ENCODE results near the gene CASP12. TPM values are rescaled to one million over a fixed set of nuclear protein-coding genes. Genes with fewer than 3 reads are reported as not detected.
"Not testable (repeated sequence)": the region's sequence is repeated elsewhere in the genome, so short reads cannot be mapped to it uniquely, and the experiment has no call there.

Gene CASP12
- total and polyA plus RNA-seq, 4 donors = 0.17 TPM; not detected in 3

DNA sequence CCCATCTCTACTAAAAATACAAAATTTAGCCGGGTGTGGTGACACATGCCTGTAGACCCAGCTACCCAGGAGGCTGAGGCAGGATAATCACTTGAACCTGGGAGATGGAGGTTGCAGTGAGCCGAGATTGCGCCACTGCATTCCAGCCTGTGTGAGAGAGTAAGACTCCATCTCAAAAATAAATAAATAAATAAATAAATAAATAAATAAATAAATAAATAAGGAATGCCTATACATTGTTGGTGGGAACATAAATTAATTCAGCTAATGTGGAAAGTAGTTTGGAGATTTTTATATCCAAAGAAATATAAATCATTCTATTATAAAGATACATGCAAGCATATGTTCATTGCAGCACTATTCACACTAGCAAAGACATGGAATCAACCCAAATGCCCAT is 35.8 kb upstream of the CASP12 start:
- not testable (repeated sequence) for H3K9me3 ChIP-seq (ENCODE audit: control insufficient read depth in 4 of 4, low read length in 3 of 4); H3K4me3 ChIP-seq (ENCODE audit: low read depth in 1 of 3, low read length in 3 of 3); H3K9ac ChIP-seq (ENCODE audit: low read depth in 1 of 2, low read length in 2 of 2); H3K4me1 ChIP-seq (ENCODE audit: control insufficient read depth in 4 of 4, insufficient read depth in 4 of 4, low read length in 3 of 4); DNase-seq (ENCODE audit: low spot score); H3K27me3 ChIP-seq (ENCODE audit: control insufficient read depth in 4 of 4, insufficient read depth in 4 of 4, low read length in 3 of 4); H3K27ac ChIP-seq (ENCODE audit: low read depth in 1 of 2, low read length in 2 of 2); H3K36me3 ChIP-seq (ENCODE audit: control insufficient read depth in 4 of 4, insufficient read depth in 3 of 4, low read depth in 1 of 4, low read length in 3 of 4)
- WGBS = 90% methylated on average over 3 of the region's 3 CpGs

DNA sequence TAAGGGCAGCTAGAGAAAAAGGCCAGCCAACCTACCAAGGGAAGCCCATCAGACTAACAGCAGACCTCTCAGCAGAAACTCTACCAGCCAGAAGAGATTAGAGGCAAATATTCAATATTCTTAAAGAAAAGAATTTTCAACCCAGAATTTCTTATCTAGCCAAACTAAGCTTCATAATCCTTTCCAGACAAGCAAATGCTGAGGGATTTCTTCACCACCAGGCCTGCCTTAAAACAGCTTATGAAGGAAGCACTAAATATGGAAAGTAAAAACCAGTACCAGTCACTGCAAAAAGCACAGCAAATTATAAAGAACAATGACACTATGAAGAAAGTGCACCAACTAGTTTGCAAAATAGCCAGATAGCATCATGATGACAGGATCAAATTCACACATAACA is 30.6 kb upstream of the CASP12 start:
- no peak overlapping the region for H3K27ac ChIP-seq (ENCODE audit: low read depth in 1 of 2, low read length in 2 of 2)

DNA sequence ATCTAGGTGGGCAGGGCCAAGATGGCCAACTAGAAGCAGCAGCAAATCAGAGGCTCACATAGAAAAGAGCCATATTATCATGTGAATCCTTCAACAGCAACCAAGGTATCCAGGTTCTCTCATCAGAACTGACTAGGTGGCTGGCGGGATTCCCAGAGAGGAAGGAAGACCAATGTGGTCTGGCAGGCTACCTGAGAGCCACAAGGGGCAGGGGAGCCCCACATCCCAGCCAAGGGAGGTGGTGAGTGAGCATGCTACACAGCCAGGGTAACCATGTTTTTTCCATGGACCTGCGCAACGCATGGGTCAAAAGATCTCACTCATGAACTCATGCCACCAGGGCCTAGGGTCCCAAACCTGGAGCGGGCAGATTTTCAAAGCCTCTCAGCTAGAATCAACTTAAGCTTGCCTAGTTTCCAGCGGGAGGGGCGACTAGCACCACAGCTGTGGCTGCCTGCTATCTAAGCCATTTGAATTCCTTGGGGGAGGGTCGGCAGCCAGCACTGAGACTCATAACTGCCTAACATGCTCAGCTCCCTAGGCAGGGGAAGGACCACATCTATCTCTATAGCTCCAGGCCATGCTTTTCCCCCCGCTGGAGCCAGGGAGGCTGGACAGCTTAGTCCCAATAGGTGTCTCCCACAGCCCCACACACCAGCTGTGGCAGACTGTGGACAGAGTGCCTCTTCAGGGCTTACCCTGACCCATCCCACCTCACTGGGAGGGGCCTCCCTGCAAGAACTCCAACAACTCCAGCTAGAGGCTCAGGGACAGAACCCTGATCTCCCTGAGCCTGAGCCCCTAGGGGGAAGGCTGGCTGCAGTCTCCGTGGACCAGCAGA is 28.7 kb upstream of the CASP12 start:
- 77% methylated on average over 9 of the region's 9 CpGs for WGBS
- TF ChIP-seq EGR1 (IDR thresholded peaks at IDR 0.05; ENCODE audit: low read depth in 2 of 2) = no peak
- TF ChIP-seq NR2F2 (IDR thresholded peaks at IDR 0.05) = no peak
- no peak for TF ChIP-seq JUND (IDR thresholded peaks at IDR 0.05)
- no peak for TF ChIP-seq HNF4G (IDR thresholded peaks at IDR 0.05)
- no peak for TF ChIP-seq TAF1 (conservative IDR thresholded peaks at IDR 0.05)
- Histone ChIP-seq H3K27ac (ENCODE audit: low read depth in 1 of 2, low read length in 2 of 2) (no peak overlapping the region), H3K9ac (ENCODE audit: low read depth in 1 of 2, low read length in 2 of 2) (no peak overlapping the region), H3K36me3 (ENCODE audit: control insufficient read depth in 4 of 4, insufficient read depth in 3 of 4, low read depth in 1 of 4, low read length in 3 of 4) (no peaks in the 10 kb centered on the region), H3K27me3 (ENCODE audit: control insufficient read depth in 4 of 4, insufficient read depth in 4 of 4, low read length in 3 of 4) (peaks cover 0 to 3% (median 0%) of the 10 kb centered on the region in 4 donors), H3K4me1 (ENCODE audit: control insufficient read depth in 4 of 4, insufficient read depth in 4 of 4, low read length in 3 of 4) (no peaks in the 10 kb centered on the region), H3K4me3 (ENCODE audit: low read depth in 1 of 3, low read length in 3 of 3) (no peak overlapping the region), H3K9me3 (ENCODE audit: control insufficient read depth in 4 of 4, low read length in 3 of 4) (no peaks in the 10 kb centered on the region)
- DNase-seq (ENCODE audit: low spot score) = no peak

More for the DNA sequence above, 30.6 kb upstream of the CASP12 start:
- H3K4me3 ChIP-seq (ENCODE audit: low read depth in 1 of 3, low read length in 3 of 3) = no peak overlapping the region
- no peaks in the 10 kb centered on the region for H3K9me3 ChIP-seq (ENCODE audit: control insufficient read depth in 4 of 4, low read length in 3 of 4)
- no peak overlapping the region for H3K9ac ChIP-seq (ENCODE audit: low read depth in 1 of 2, low read length in 2 of 2)
- no peaks in the 10 kb centered on the region for H3K4me1 ChIP-seq (ENCODE audit: control insufficient read depth in 4 of 4, insufficient read depth in 4 of 4, low read length in 3 of 4)
- DNase-seq (ENCODE audit: low spot score) = no peak
- TF ChIP-seq GABPA (IDR thresholded peaks at IDR 0.05 in 1 of 2, conservative IDR thresholded peaks at IDR 0.05 in 1 of 2) = no peak
- H3K27me3 ChIP-seq (ENCODE audit: control insufficient read depth in 4 of 4, insufficient read depth in 4 of 4, low read length in 3 of 4) = peaks cover 0 to 3% (median 0%) of the 10 kb centered on the region in 4 donors
- H3K36me3 ChIP-seq (ENCODE audit: control insufficient read depth in 4 of 4, insufficient read depth in 3 of 4, low read depth in 1 of 4, low read length in 3 of 4) = no peaks in the 10 kb centered on the region

DNA sequence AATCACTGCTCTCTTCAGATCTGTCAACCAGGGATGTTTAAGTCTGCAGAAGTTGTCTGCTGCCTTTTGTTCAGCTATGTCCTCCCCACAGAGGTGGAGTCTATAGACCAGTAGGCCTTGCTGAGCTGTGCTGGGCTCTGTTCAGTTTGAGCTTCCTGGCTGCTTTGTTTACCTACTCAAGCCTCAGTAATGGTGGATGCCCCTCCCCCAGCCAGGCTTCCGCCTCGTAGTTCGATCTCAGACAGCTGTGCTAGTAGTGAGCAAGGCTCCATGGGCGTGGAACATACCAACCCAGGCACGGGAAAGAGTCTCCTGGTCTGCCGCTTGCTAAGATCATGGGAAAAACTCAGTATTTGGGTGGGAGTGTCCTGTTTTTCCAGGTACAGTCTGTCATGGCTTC is 27.6 kb upstream of the CASP12 start:
- no peak overlapping the region for H3K27ac ChIP-seq (ENCODE audit: low read depth in 1 of 2, low read length in 2 of 2)
- H3K9me3 ChIP-seq (ENCODE audit: control insufficient read depth in 4 of 4, low read length in 3 of 4) = no peaks in the 10 kb centered on the region
- DNase-seq (ENCODE audit: low spot score) = no peak
- no peaks in the 10 kb centered on the region for H3K4me1 ChIP-seq (ENCODE audit: control insufficient read depth in 4 of 4, insufficient read depth in 4 of 4, low read length in 3 of 4)
- H3K4me3 ChIP-seq (ENCODE audit: low read depth in 1 of 3, low read length in 3 of 3) = no peak overlapping the region
- H3K36me3 ChIP-seq (ENCODE audit: control insufficient read depth in 4 of 4, insufficient read depth in 3 of 4, low read depth in 1 of 4, low read length in 3 of 4) = no peaks in the 10 kb centered on the region
- peaks cover 0 to 3% (median 0%) of the 10 kb centered on the region in 4 donors for H3K27me3 ChIP-seq (ENCODE audit: control insufficient read depth in 4 of 4, insufficient read depth in 4 of 4, low read length in 3 of 4)
- TF ChIP-seq FOXA2 (IDR thresholded peaks at IDR 0.05) = no peak
- TF ChIP-seq, protein P1, sequence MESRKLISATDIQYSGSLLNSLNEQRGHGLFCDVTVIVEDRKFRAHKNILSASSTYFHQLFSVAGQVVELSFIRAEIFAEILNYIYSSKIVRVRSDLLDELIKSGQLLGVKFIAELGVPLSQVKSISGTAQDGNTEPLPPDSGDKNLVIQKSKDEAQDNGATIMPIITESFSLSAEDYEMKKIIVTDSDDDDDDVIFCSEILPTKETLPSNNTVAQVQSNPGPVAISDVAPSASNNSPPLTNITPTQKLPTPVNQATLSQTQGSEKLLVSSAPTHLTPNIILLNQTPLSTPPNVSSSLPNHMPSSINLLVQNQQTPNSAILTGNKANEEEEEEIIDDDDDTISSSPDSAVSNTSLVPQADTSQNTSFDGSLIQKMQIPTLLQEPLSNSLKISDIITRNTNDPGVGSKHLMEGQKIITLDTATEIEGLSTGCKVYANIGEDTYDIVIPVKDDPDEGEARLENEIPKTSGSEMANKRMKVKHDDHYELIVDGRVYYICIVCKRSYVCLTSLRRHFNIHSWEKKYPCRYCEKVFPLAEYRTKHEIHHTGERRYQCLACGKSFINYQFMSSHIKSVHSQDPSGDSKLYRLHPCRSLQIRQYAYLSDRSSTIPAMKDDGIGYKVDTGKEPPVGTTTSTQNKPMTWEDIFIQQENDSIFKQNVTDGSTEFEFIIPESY (IDR thresholded peaks at IDR 0.05) = no peak
- 91% methylated on average over 6 of the region's 6 CpGs for WGBS
- H3K9ac ChIP-seq (ENCODE audit: low read depth in 1 of 2, low read length in 2 of 2) = no peak overlapping the region

Data from liver (tissue), 9 donors.